OCI-LY7 (cell line): Measurements from ENCODE around the gene TAB2.

ENCODE experiments used
- CTCF ChIP-seq: fragments of 200-600 bp; sonication (generic); conservative IDR thresholded peaks from 2 replicates; pipeline ENCODE4 v1.5.1; 2014; ENCODE audit warnings: mild to moderate bottlenecking, antibody characterized with exemption, low read length, moderate library complexity, mixed read lengths
- EZH2phosphoT487 ChIP-seq: fragments of 200-600 bp; sonication (generic); IDR thresholded peaks from 2 replicates; pipeline ENCODE4 v1.6.1; 2018; ENCODE audit warnings: low read depth, borderline replicate concordance, mild to moderate bottlenecking, mixed run types, antibody characterized with exemption, low read length, moderate library complexity, mixed read lengths

GRCh38 chr6:149278997-149279396, 38.5 kb upstream of the TAB2 start:
- TF ChIP-seq CTCF (no peak), EZH2phosphoT487 (no peak)
